NB4 (cell line): ENCODE data around the gene ERCC6L.

ENCODE experiments used
- DNase-seq: peaks from one replicate; pipeline ENCODE4 v3.0.0; 2010; ENCODE audit warnings: low read depth
- H3K4me3 ChIP-seq: one replicate; pipeline ENCODE4 v1.5.1; 2011; ENCODE audit warnings: mild to moderate bottlenecking, low read depth, low read length, moderate library complexity
- MYC ChIP-seq: IDR thresholded peaks from 2 replicates; pipeline ENCODE4 v1.6.1; 2011; ENCODE audit warnings: low read depth, low read length
- POLR2A ChIP-seq: IDR thresholded peaks from 2 replicates; pipeline ENCODE4 v1.6.1; 2011; ENCODE audit warnings: mild to moderate bottlenecking; ENCODE audit not compliant: insufficient read length; ENCODE audit errors: extremely low read depth
- TF ChIP-seq, protein P1 (sequence below): IDR thresholded peaks from 2 replicates; pipeline ENCODE4 v1.6.1; 2011; ENCODE audit warnings: low read depth, low read length
- TF ChIP-seq, protein P2 (sequence below): IDR thresholded peaks from one replicate; pipeline ENCODE4 v1.5.1; 2012; ENCODE audit warnings: low read depth, low read length

ERCC6L gene

DNA sequence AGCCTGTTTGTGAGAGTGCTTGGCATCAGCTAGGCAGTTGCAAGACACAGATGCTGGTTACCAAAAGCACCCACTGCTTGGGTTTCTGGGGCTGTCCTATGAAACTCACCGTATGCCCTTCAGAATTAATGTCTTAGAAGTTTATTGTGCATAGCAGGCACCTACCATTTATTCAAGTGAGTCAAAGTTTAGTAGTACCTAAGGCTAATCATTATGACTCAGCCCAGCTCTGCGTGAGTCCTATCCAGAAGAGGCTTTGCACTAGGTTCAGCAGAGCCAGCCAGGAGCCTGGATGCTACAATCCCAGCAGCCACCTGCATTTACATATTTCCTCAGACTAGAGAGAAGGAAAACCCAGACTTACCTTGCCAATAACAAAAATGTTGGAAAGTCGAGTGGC lies 34.0 kb upstream of the ERCC6L start:
- DNase-seq, result no peak
- H3K4me3 ChIP-seq, result no peak overlapping the region
- TF ChIP-seq POLR2A, result no peak
- TF ChIP-seq, protein P1, sequence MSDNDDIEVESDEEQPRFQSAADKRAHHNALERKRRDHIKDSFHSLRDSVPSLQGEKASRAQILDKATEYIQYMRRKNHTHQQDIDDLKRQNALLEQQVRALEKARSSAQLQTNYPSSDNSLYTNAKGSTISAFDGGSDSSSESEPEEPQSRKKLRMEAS, result no peak
- TF ChIP-seq, protein P2, sequence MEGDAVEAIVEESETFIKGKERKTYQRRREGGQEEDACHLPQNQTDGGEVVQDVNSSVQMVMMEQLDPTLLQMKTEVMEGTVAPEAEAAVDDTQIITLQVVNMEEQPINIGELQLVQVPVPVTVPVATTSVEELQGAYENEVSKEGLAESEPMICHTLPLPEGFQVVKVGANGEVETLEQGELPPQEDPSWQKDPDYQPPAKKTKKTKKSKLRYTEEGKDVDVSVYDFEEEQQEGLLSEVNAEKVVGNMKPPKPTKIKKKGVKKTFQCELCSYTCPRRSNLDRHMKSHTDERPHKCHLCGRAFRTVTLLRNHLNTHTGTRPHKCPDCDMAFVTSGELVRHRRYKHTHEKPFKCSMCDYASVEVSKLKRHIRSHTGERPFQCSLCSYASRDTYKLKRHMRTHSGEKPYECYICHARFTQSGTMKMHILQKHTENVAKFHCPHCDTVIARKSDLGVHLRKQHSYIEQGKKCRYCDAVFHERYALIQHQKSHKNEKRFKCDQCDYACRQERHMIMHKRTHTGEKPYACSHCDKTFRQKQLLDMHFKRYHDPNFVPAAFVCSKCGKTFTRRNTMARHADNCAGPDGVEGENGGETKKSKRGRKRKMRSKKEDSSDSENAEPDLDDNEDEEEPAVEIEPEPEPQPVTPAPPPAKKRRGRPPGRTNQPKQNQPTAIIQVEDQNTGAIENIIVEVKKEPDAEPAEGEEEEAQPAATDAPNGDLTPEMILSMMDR, result no peak
- no peak for TF ChIP-seq MYC

DNA sequence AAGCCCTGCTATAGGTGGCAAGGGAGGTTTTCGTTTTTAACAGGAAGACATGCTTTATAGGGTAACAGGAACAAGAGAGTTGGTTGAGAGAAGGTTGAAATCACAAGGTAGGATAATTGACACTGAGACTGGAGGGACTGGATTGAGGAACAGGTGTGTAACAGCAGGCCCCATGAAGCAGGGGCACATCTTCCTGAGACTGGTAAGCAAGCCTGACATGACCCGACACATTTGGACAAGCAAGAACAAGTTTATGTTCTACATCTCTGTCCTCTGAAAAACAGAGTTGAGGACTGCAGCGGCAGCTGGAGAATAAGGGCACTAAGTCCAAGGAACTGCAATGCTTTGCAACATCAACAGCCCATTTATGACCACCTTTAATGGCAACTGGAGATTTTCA lies 33.0 kb upstream of the ERCC6L start:
- no peak for TF ChIP-seq POLR2A
- TF ChIP-seq, protein P1, result no peak
- no peak for TF ChIP-seq MYC
- TF ChIP-seq, protein P2, result no peak
- no peak overlapping the region for H3K4me3 ChIP-seq
- DNase-seq, result no peak

DNA sequence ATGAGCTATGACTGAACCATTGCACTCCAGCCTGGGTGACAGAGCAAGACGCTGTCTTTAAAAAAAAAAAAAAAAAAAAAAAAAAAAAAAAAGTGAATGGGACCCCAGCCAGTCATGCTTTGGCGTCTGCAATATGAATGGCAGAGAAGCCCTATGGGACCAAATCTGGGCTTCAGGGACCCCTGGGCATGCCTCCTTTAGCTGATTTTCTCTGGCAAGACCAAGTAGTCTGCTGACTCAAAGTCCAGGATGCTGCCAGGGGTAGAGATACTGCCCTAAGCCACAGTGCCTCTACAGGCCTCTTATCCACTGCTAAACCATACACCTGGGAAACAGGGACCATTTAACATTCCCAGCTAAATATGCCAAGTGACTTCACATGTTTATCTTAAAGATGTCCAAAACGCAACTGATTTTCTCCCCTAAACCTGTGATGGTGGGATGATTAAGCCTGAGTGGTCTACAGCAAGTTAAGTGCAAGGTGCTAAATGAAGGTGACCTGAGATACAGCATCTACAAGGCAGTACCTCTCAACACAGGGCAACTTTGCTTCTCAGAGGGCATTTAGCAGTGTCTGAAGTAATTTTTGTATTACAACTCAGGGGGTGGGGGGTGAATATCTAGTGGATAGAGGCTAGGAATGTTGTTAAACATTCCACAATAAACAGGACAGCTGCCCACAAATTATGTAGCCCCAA lies 32.4 kb upstream of the ERCC6L start:
- no peak overlapping the region for H3K4me3 ChIP-seq
- TF ChIP-seq POLR2A, result no peak
- no peak for DNase-seq

DNA sequence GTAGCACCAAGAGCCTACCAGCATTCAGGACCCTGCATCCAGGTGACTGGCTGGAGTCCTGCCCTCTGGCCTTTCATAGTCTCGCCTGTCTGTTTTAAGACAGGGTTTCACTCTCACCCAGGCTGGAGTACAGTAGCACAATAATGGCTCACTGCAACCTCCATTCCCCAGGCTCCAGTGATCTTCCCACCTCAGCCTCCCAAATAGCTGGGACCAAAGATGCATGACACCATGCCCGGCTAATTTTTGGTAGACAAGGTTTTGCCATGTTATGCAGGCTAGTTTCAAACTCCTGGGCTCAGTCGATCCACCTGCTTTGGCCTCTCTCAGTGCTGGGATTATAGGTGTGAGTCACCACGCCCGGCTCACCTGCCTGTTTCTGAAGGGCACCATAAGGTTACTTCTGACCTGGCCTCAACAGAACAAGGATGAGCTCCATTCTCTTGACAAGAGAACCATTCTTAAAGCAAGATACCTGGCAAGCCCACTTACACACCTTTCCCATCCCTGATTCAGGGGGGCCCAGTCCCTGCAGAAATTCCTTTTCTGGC lies 31.6 kb upstream of the ERCC6L start:
- DNase-seq, result no peak
- TF ChIP-seq, protein P1, result no peak
- TF ChIP-seq MYC (no peak), POLR2A (no peak)
- TF ChIP-seq, protein P2, result no peak
- no peak overlapping the region for H3K4me3 ChIP-seq

DNA sequence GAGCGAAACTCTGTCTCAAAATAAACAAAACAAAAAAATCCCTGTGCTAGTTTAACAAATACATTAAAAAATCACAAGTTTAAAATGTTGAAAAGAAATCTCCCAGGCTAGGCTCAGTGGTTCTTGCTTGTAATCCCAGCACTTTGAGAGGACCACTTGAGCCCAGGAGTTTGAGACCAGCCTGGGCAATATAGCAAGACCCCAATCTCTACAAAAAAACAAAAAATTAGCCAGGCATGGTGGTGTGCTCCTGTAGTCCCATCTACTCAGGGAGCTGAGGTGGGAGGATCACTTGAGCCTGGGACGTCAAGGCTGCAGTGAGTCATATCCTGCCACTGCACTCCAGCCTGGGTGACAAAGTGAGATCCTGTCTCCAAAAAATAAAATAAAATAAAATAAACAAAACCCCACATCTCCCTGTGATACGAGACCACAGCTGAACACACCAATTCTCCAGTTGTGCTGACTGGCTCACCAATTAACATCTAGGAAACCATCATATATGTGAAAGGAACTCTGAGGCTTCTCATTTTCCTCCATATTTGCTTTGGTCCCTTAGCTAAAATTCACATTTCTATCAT lies 30.9 kb upstream of the ERCC6L start:
- peak; percentile 39 for DNase-seq
- H3K4me3 ChIP-seq, result no peak overlapping the region
- TF ChIP-seq, protein P1, result no peak
- TF ChIP-seq MYC (no peak), POLR2A (no peak)
- TF ChIP-seq, protein P2, result no peak

DNA sequence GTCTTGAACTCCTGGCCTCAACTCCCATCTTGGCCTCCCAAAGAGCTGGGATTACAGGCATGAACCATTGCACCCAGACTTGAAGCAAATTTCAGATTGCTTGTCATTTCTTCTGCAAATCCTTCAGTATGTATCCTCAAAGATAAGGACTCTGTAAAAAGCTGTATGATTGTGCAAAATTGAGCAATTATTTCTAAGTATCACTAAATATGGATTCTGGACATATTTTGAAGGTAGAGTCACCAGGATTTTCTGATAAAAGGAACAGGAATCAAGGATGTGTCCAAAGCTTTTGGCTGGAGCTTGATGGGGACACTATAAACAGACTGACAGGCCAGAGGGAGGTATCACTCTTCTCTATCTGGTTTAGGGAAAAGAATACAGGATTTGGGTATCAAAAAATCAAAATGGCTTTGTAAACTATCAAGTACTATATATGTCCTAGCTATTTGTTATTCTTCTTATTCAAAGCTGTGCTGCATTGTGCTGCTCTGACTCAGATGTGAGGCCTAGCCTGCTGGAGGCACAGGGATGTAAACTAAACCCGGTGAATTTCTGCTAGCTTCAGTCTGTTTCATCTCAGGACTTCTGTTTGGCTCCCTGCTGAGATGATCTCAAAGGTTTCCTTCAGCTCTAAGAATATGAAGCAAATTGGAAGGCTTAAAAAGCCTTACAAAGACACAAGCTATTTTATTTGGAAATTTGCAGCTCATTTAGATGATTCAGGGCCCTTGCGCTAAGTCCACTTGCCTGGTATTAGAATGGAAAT lies 30.0 kb upstream of the ERCC6L start:
- no peak for DNase-seq
- H3K4me3 ChIP-seq, result no peak overlapping the region
- TF ChIP-seq MYC (no peak), POLR2A (no peak)
- TF ChIP-seq, protein P2, result no peak
- TF ChIP-seq, protein P1, result no peak
